Caco-2 (cell line): Measurements from ENCODE around the gene UNC5B. TPM values are rescaled to one million over a fixed set of nuclear protein-coding genes. Genes with fewer than 3 reads are reported as not detected.

Experiments
- BruUV-seq: library from RNA; stranded (reverse); fragments of 400-500 nt; replicated peaks from 2 replicates; lab custom pipeline; 2021; lab: Mats Ljungman, UMichigan
- CTCF ChIA-PET: fragments of 300-600 bp; sonication (Branson Sonifier 250); formaldehyde crosslinking; loops from one replicate; lab custom pipeline; 2022; ENCODE audit warnings: antibody characterized with exemption; lab: Charles Lee
- POLR2A ChIA-PET: fragments of 300-600 bp; sonication (Branson Sonifier 250); formaldehyde crosslinking; loops from one replicate; lab custom pipeline; 2022; ENCODE audit warnings: antibody characterized with exemption; lab: Charles Lee
- DNase-seq, 2 experiments: peaks; one replicate each; pipeline versions ENCODE4 v3.0.0 to v3.0.0-alpha.2; 2020 to 2022
- H3K27me3 ChIP-seq: replicated peaks from 2 replicates; pipeline ENCODE4 v1.6.0; 2011; ENCODE audit warnings: low read length; ENCODE audit not compliant: control insufficient read depth, insufficient read depth
- H3K36me3 ChIP-seq: 2 replicates; pipeline ENCODE4 v1.5.1; 2011; ENCODE audit warnings: low read length; ENCODE audit not compliant: control insufficient read depth, insufficient read depth
- H3K4me1 ChIP-seq: fragments of 250-450 bp; sonication (Bioruptor Pico); 2 replicates; pipeline ENCODE4 v1.5.1; 2020; ENCODE audit warnings: mild to moderate bottlenecking
- H3K4me3 ChIP-seq: 2 replicates; pipeline ENCODE4 v1.5.1; 2011; ENCODE audit warnings: low read depth, mild to moderate bottlenecking, control low read depth, low read length
- H3K9me3 ChIP-seq: fragments of 250-450 bp; sonication (Bioruptor Pico); 2 replicates; pipeline ENCODE4 v1.5.1; 2020; ENCODE audit warnings: mild to moderate bottlenecking, moderate library complexity
- H3K27ac Mint-ChIP-seq: one replicate; pipeline ENCODE4 v1.8.0; 2022; ENCODE audit warnings: mixed read lengths; ENCODE audit not compliant: unreplicated experiment
- H3K27me3 Mint-ChIP-seq: one replicate; pipeline ENCODE4 v1.8.0; 2022; ENCODE audit warnings: mixed read lengths; ENCODE audit not compliant: insufficient read depth, unreplicated experiment
- H3K36me3 Mint-ChIP-seq: one replicate; pipeline ENCODE4 v1.8.0; 2022; ENCODE audit warnings: mild to moderate bottlenecking, mixed read lengths; ENCODE audit not compliant: insufficient read depth, unreplicated experiment
- H3K4me1 Mint-ChIP-seq: one replicate; pipeline ENCODE4 v1.8.0; 2022; ENCODE audit warnings: low read depth, mixed read lengths; ENCODE audit not compliant: unreplicated experiment
- H3K4me3 Mint-ChIP-seq: one replicate; pipeline ENCODE4 v1.8.0; 2022; ENCODE audit warnings: mild to moderate bottlenecking, moderate library complexity, mixed read lengths; ENCODE audit not compliant: unreplicated experiment
- H3K9me3 Mint-ChIP-seq: one replicate; pipeline ENCODE4 v1.8.0; 2022; ENCODE audit warnings: mixed read lengths; ENCODE audit not compliant: unreplicated experiment
- intact Hi-C: fragments of 100-400 bp; cut with micrococcal nuclease; formaldehyde crosslinking; loops from one replicate; pipeline ENCODE4 v1.10.0; 2022; ENCODE audit not compliant: unreplicated experiment
- total RNA-seq: library from RNA; stranded (reverse); gene quantifications from 2 replicates; pipeline ENCODE4 v1.2.3, GENCODE V29; 2022
- TF ChIP-seq, protein P1 (sequence below), 2 experiments: fragments of 200-600 bp in 1 of 2; IDR thresholded peaks; 1 replicate in 1 of 2; 2 replicates in 1 of 2; pipeline versions ENCODE4 v1.5.1 to v1.8.0; 2011 to 2022; ENCODE audit warnings: antibody characterized with exemption in 1 of 2, control low read depth in 1 of 2, inconsistent platforms in 1 of 2, low read depth in 1 of 2, low read length in 1 of 2, mild to moderate bottlenecking in 1 of 2, moderate library complexity in 1 of 2; ENCODE audit not compliant: insufficient read depth in 1 of 2, severe bottlenecking in 1 of 2, unreplicated experiment in 1 of 2

The UNC5B gene
- total RNA-seq, 1 experiment from 2014 or later, result 22.4 TPM

DNA sequence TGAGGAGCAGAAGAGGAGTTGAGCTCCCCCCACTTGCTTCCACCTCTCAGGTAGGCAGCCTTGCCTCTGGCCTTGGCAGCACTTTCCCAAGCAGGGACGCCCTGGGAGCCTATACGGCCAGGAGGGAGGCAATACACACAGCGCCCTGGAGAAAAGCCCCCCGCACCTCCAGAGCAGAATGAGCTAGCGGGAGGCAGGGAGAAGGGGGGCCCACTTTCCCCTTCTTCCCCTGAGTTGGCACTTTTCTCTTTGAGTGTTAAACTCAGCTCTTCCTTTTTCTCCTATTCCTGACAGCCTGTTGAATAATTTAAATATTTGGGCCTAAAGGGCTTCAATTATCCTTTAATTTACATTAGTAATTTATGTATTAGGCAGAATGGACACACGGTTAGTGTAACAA, 35.8 kb downstream of the UNC5B start:
- Mint-ChIP-seq H3K27me3 (no peaks in the 10 kb centered on the region), H3K36me3 (peaks cover 4% of the 10 kb centered on the region), H3K9me3 (no peaks in the 10 kb centered on the region), H3K27ac (peak overlapping the region; percentile 90), H3K4me3 (no peak overlapping the region), H3K4me1 (peaks cover 54% of the 10 kb centered on the region)
- CTCF ChIA-PET, result interaction anchor here (1.5 kb wide), 1 partner anchor 36 kb away, joined by 5 read pairs; no protein-coding TSS in a partner anchor
- DNase-seq, result no peak
- no peak overlapping the region for H3K4me3 ChIP-seq
- no peaks in the 10 kb centered on the region for H3K9me3 ChIP-seq
- no peaks in the 10 kb centered on the region for H3K27me3 ChIP-seq
- intact Hi-C loops, result no loop called here
- no peaks in the 10 kb centered on the region for H3K36me3 ChIP-seq
- POLR2A ChIA-PET, result no interaction called here
- peaks cover 72% of the 10 kb centered on the region for H3K4me1 ChIP-seq
- TF ChIP-seq, protein P1, sequence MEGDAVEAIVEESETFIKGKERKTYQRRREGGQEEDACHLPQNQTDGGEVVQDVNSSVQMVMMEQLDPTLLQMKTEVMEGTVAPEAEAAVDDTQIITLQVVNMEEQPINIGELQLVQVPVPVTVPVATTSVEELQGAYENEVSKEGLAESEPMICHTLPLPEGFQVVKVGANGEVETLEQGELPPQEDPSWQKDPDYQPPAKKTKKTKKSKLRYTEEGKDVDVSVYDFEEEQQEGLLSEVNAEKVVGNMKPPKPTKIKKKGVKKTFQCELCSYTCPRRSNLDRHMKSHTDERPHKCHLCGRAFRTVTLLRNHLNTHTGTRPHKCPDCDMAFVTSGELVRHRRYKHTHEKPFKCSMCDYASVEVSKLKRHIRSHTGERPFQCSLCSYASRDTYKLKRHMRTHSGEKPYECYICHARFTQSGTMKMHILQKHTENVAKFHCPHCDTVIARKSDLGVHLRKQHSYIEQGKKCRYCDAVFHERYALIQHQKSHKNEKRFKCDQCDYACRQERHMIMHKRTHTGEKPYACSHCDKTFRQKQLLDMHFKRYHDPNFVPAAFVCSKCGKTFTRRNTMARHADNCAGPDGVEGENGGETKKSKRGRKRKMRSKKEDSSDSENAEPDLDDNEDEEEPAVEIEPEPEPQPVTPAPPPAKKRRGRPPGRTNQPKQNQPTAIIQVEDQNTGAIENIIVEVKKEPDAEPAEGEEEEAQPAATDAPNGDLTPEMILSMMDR (IDR thresholded peaks at IDR 0.05; ENCODE audit: insufficient read depth in 1 of 2, low read depth in 1 of 2, low read length in 1 of 2, severe bottlenecking in 1 of 2, unreplicated experiment in 1 of 2), result no peak
- BruUV-seq, result no TSS peak

DNA sequence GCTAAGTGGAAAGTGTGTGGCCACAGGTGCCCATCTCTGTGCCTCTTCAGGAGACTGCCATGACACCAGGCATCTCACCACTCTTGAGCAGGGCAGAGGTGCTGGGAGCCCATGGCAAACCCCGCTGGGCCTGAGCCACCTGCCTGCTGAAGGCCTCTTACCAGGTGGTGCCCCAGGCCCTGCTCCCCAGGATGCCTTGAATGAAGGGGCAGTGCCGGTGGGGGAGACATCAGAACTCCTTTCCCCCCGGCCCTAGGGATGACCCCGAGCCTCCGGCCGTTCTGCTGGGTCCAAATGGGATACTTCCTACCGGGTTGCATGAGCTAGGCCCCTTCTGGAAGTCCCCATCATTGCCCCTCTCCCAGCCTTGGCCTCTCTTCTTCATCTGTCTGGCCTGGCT, 37.6 kb downstream of the UNC5B start:
- TF ChIP-seq, protein P1 (IDR thresholded peaks at IDR 0.05; ENCODE audit: insufficient read depth in 1 of 2, low read depth in 1 of 2, low read length in 1 of 2, severe bottlenecking in 1 of 2, unreplicated experiment in 1 of 2), result no peak
- POLR2A ChIA-PET, result no interaction called here

DNA sequence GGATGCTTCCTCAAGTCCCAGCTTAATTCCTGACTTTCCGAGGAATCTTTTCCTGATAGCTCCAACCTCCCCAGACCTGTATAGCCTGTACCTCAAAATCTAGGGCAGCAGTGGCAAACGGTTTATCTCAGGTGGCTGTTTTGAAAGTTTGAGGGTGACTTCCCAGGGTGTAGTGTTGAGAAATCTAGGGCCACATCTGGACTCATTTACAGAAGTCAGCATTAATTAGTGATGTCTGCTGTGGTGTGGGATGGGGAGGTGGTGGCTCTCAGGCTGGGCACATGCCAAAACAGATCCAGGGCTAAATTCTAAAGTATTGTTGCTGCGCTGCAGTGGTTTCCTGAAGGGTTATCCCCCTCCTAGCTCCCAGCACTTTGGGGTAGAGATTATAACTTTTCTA, 38.0 kb downstream of the UNC5B start:
- H3K4me1 Mint-ChIP-seq, result peaks cover 40% of the 10 kb centered on the region
- peaks cover 50% of the 10 kb centered on the region for H3K4me1 ChIP-seq
- H3K36me3 Mint-ChIP-seq, result peaks cover 4% of the 10 kb centered on the region
- BruUV-seq, result no TSS peak
- no peaks in the 10 kb centered on the region for H3K9me3 ChIP-seq
- H3K4me3 ChIP-seq, result no peak overlapping the region
- H3K27me3 ChIP-seq, result no peaks in the 10 kb centered on the region
- intact Hi-C loops, result no loop called here
- no peaks in the 10 kb centered on the region for H3K27me3 Mint-ChIP-seq
- H3K4me3 Mint-ChIP-seq, result no peak overlapping the region
- H3K9me3 Mint-ChIP-seq, result no peaks in the 10 kb centered on the region
- H3K27ac Mint-ChIP-seq, result no peak overlapping the region
- ChIA-PET POLR2A (no interaction called here), CTCF (no interaction called here)
- H3K36me3 ChIP-seq, result no peaks in the 10 kb centered on the region
- no peak for DNase-seq
- TF ChIP-seq, protein P1 (IDR thresholded peaks at IDR 0.05; ENCODE audit: insufficient read depth in 1 of 2, low read depth in 1 of 2, low read length in 1 of 2, severe bottlenecking in 1 of 2, unreplicated experiment in 1 of 2), result no peak

More for the DNA sequence above, 37.6 kb downstream of the UNC5B start:
- intact Hi-C loops, result no loop called here
- Histone ChIP-seq H3K36me3 (no peaks in the 10 kb centered on the region), H3K4me1 (peaks cover 54% of the 10 kb centered on the region), H3K27me3 (no peaks in the 10 kb centered on the region), H3K9me3 (no peaks in the 10 kb centered on the region), H3K4me3 (no peak overlapping the region)
- Mint-ChIP-seq H3K27ac (no peak overlapping the region), H3K4me3 (no peak overlapping the region), H3K4me1 (peaks cover 43% of the 10 kb centered on the region), H3K36me3 (peaks cover 4% of the 10 kb centered on the region), H3K27me3 (no peaks in the 10 kb centered on the region), H3K9me3 (no peaks in the 10 kb centered on the region)
- no TSS peak for BruUV-seq
- CTCF ChIA-PET, result interaction anchor here (1.4 kb wide), 1 partner anchor 20 kb away, joined by 4 read pairs; no protein-coding TSS in a partner anchor
- DNase-seq, result no peak
